Measurements from ENCODE around the gene CDH5. TPM values are rescaled to one million over a fixed set of nuclear protein-coding genes. Genes with fewer than 3 reads are reported as not detected.

Gene CDH5
- total RNA-seq, 1 donor from 2014 or later = not detected

GRCh38 chr16:66388350-66389139 lies 22.1 kb downstream of the CDH5 start:
- Histone ChIP-seq H3K4me1 (no peaks in the 10 kb centered on the region), H2AFZ (replicated peaks) (no peak overlapping the region), H3K79me2 (ENCODE audit: low read depth) (no peaks in the 10 kb centered on the region), H3K27ac (no peak overlapping the region), H3K36me3 (no peaks in the 10 kb centered on the region), H3K9me3 (ENCODE audit: low read depth) (no peaks in the 10 kb centered on the region), H3K4me3 (no peak overlapping the region), H4K20me1 (ENCODE audit: low read depth) (no peaks in the 10 kb centered on the region), H3K9ac (no peak overlapping the region), H3F3A (ENCODE audit: low read depth) (no peaks in the 10 kb centered on the region), H3K27me3 (no peaks in the 10 kb centered on the region), H3K4me2 (no peak overlapping the region)
- Mint-ChIP-seq H3K4me1 (peaks cover 5% of the 10 kb centered on the region), H3K4me3 (no peak overlapping the region), H3K9me3 (no peaks in the 10 kb centered on the region), H3K36me3 (no peaks in the 10 kb centered on the region), H3K27me3 (ENCODE audit: insufficient read depth, low read depth) (peaks cover 11% of the 10 kb centered on the region), H3K27ac (peak overlapping the region; percentile 77)
- TF ChIP-seq, protein P1, sequence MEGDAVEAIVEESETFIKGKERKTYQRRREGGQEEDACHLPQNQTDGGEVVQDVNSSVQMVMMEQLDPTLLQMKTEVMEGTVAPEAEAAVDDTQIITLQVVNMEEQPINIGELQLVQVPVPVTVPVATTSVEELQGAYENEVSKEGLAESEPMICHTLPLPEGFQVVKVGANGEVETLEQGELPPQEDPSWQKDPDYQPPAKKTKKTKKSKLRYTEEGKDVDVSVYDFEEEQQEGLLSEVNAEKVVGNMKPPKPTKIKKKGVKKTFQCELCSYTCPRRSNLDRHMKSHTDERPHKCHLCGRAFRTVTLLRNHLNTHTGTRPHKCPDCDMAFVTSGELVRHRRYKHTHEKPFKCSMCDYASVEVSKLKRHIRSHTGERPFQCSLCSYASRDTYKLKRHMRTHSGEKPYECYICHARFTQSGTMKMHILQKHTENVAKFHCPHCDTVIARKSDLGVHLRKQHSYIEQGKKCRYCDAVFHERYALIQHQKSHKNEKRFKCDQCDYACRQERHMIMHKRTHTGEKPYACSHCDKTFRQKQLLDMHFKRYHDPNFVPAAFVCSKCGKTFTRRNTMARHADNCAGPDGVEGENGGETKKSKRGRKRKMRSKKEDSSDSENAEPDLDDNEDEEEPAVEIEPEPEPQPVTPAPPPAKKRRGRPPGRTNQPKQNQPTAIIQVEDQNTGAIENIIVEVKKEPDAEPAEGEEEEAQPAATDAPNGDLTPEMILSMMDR (IDR thresholded peaks at IDR 0.05) = no peak
- no peak for TF ChIP-seq EZH2phosphoT487 (IDR thresholded peaks at IDR 0.05)
- no peak for TF ChIP-seq EZH2 (IDR thresholded peaks at IDR 0.05)
- DNase-seq (ENCODE audit: low spot score) = no peak

DNA sequence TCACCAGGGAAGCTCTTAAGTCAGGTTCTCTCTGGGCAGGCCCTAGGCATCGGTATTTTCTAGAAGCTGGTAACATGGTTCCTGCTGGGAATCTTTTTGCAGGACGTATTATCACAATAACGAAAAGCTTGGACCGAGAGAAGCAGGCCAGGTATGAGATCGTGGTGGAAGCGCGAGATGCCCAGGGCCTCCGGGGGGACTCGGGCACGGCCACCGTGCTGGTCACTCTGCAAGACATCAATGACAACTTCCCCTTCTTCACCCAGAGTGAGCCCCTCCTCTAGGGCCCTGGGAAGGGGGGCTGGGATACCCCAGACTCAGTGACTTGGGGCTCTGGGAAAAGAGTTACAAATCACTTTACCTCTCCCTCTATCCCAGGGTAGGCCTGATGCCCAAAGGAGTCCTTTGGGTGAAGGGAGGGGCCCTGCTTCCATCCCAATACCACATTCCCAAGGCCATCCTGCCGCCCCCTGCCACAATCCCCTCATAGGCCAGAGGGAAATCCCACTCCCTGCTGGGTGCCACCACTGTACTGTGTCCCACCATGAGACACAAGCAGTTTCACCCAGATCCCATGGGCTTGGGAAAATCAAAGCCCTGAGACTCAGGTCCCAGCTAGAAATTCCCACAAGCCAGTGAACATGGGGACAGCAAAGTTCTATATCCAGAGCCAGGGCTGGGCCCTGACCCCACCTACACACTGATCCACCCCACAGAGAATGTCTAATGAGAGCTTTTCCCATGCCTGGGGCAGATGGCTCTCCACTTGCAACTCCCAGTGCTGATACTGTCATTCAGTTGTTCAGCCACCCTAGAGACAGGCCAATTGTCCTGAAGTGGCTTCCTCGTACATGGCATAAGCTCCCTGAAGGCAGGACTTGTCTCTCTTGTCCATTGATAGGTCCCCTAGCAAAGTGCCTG lies 23.0 kb downstream of the CDH5 start:
- Mint-ChIP-seq H3K27me3 (ENCODE audit: insufficient read depth, low read depth) (peaks cover 11% of the 10 kb centered on the region), H3K4me1 (peaks cover 5% of the 10 kb centered on the region), H3K27ac (peak overlapping the region; percentile 63), H3K4me3 (no peak overlapping the region), H3K9me3 (no peaks in the 10 kb centered on the region), H3K36me3 (no peaks in the 10 kb centered on the region)
- Histone ChIP-seq H2AFZ (replicated peaks) (no peak overlapping the region), H3K79me2 (ENCODE audit: low read depth) (no peaks in the 10 kb centered on the region), H3K4me3 (no peak overlapping the region), H4K20me1 (ENCODE audit: low read depth) (no peaks in the 10 kb centered on the region), H3K36me3 (no peaks in the 10 kb centered on the region), H3K9me3 (ENCODE audit: low read depth) (no peaks in the 10 kb centered on the region), H3K4me1 (no peaks in the 10 kb centered on the region), H3F3A (ENCODE audit: low read depth) (no peaks in the 10 kb centered on the region), H3K9ac (no peak overlapping the region), H3K27ac (no peak overlapping the region), H3K4me2 (no peak overlapping the region), H3K27me3 (no peaks in the 10 kb centered on the region)
- TF ChIP-seq, protein P1 (IDR thresholded peaks at IDR 0.05) = no peak
- TF ChIP-seq EZH2 (IDR thresholded peaks at IDR 0.05) (no peak), EZH2phosphoT487 (IDR thresholded peaks at IDR 0.05) (no peak)
- no peak for DNase-seq (ENCODE audit: low spot score)

DNA sequence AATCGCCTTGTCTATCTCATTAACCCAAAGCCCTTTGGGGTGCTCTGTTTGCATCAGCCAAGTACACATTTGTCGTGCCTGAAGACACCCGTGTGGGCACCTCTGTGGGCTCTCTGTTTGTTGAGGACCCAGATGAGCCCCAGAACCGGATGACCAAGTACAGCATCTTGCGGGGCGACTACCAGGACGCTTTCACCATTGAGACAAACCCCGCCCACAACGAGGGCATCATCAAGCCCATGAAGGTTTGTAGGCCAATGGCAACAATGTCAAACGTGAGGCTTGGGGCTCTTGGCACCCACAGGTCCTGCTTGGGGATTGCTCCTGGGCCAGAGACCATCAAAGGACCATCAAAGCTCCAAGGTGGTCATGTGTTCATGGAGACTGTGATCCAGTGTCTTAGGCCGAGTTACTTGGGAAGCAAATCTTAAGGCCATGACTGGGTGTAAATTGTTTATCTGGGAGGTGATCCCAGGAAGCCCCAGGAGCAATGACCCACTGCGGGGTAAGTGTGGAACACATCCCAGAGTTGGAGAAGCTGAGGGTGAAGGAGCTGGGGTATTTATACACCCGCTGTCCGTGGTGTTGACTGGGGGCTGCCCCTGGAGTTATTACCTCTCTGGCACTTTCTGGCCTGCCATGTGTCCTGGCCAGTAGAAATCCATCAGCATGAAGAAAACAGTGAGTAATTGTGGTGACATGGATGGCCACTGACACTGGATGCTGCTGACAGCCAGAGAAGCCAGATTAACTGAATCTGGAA lies 24.0 kb downstream of the CDH5 start:
- Mint-ChIP-seq H3K9me3 (no peaks in the 10 kb centered on the region), H3K36me3 (no peaks in the 10 kb centered on the region), H3K4me1 (peaks cover 5% of the 10 kb centered on the region), H3K27ac (no peak overlapping the region), H3K27me3 (ENCODE audit: insufficient read depth, low read depth) (peaks cover 14% of the 10 kb centered on the region), H3K4me3 (no peak overlapping the region)
- Histone ChIP-seq H3K9me3 (ENCODE audit: low read depth) (no peaks in the 10 kb centered on the region), H3K79me2 (ENCODE audit: low read depth) (no peaks in the 10 kb centered on the region), H3K27ac (no peak overlapping the region), H3K4me2 (no peak overlapping the region), H3K9ac (no peak overlapping the region), H3K4me3 (no peak overlapping the region), H3K27me3 (no peaks in the 10 kb centered on the region), H2AFZ (replicated peaks) (no peak overlapping the region), H3K4me1 (no peaks in the 10 kb centered on the region), H3K36me3 (no peaks in the 10 kb centered on the region), H4K20me1 (ENCODE audit: low read depth) (no peaks in the 10 kb centered on the region), H3F3A (ENCODE audit: low read depth) (no peaks in the 10 kb centered on the region)
- no peak for TF ChIP-seq EZH2 (IDR thresholded peaks at IDR 0.05)
- TF ChIP-seq, protein P1 (IDR thresholded peaks at IDR 0.05) = no peak
- no peak for TF ChIP-seq EZH2phosphoT487 (IDR thresholded peaks at IDR 0.05)
- no peak for DNase-seq (ENCODE audit: low spot score)

All from neural progenitor cell (in vitro differentiated cells).